ENCODE data around the gene DAAM1. TPM values are rescaled to one million over a fixed set of nuclear protein-coding genes. Genes with fewer than 3 reads are reported as not detected.

The DAAM1 gene
- total and polyA plus RNA-seq, 2 donors from 2014 or later = 5.3 to 47.8 TPM

DNA sequence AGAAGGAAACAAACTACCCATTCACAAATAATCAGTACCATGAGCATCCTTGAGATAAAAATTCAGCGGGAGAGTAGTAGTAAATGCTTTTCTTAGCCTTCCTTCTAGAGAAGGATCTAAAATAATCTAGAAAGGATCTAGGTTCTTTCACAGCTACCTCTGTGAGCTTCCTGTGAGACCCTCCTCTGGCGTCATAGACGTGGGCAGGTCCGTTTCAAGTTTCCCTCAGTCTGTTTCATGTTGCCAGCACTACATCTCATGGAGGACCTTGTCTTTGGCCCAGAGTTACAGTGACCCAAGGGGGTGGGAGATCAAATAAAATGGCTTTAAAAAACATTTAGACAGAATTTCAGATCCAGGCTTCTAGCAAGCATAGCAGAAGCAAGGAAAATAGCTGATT, 13.6 kb downstream of the DAAM1 start:
- Histone ChIP-seq H3K9ac (ENCODE audit: low read length in 3 of 3) (no peak overlapping the region), H3K27me3 (ENCODE audit: control insufficient read depth, insufficient read depth, low read length) (no peaks in the 10 kb centered on the region), H3K4me1 (ENCODE audit: control insufficient read depth in 2 of 3, insufficient read depth in 2 of 3, low read depth in 1 of 3, low read length in 3 of 3) (peaks cover 0 to 5% (median 0%) of the 10 kb centered on the region in 3 donors), H3K36me3 (ENCODE audit: control insufficient read depth in 2 of 3, insufficient read depth in 3 of 3, low read length in 3 of 3) (no peaks in the 10 kb centered on the region), H3K27ac (ENCODE audit: low read depth in 2 of 2, low read length in 2 of 2) (no peak overlapping the region), H3K4me3 (ENCODE audit: low read length in 3 of 3) (no peak overlapping the region), H3K9me3 (ENCODE audit: control insufficient read depth in 2 of 3, insufficient read depth in 1 of 3, low read length in 3 of 3) (no peaks in the 10 kb centered on the region)
- TF ChIP-seq, protein P1, sequence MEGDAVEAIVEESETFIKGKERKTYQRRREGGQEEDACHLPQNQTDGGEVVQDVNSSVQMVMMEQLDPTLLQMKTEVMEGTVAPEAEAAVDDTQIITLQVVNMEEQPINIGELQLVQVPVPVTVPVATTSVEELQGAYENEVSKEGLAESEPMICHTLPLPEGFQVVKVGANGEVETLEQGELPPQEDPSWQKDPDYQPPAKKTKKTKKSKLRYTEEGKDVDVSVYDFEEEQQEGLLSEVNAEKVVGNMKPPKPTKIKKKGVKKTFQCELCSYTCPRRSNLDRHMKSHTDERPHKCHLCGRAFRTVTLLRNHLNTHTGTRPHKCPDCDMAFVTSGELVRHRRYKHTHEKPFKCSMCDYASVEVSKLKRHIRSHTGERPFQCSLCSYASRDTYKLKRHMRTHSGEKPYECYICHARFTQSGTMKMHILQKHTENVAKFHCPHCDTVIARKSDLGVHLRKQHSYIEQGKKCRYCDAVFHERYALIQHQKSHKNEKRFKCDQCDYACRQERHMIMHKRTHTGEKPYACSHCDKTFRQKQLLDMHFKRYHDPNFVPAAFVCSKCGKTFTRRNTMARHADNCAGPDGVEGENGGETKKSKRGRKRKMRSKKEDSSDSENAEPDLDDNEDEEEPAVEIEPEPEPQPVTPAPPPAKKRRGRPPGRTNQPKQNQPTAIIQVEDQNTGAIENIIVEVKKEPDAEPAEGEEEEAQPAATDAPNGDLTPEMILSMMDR (IDR thresholded peaks at IDR 0.05; ENCODE audit: borderline replicate concordance, extremely low read depth, insufficient read depth) = no peak
- no peak for FAIRE-seq
- DNase-seq = peak in 3 of 5 donors; percentile 40 to 66 (median 58)
- intact Hi-C loops (cut with DNase I) = no loop called here

DNA sequence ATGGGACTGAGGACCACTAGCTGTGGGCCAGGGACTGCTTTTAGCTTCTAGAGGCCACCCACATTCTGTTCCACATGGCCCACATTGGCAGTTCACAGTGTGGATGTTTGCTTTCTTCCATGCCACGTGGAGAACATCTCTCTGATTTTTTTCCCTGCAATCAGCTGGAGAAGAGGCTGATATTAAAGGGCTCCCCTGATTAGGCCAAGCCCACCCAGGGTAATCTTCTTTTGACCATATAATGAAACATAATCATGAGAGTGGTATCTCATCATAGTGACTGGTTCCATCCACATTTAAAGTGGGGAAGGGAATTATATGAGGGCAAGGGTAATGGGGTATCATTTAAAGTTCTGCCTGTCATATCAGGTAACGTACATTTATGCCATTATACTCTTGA, 15.8 kb downstream of the DAAM1 start:
- no peak overlapping the region for H3K9ac ChIP-seq (ENCODE audit: low read length in 3 of 3)
- FAIRE-seq = no peak
- no peak for DNase-seq
- intact Hi-C loops (cut with DNase I) = no loop called here
- H3K4me1 ChIP-seq (ENCODE audit: control insufficient read depth in 2 of 3, insufficient read depth in 2 of 3, low read depth in 1 of 3, low read length in 3 of 3) = peaks cover 0 to 5% (median 0%) of the 10 kb centered on the region in 3 donors
- no peaks in the 10 kb centered on the region for H3K9me3 ChIP-seq (ENCODE audit: control insufficient read depth in 2 of 3, insufficient read depth in 1 of 3, low read length in 3 of 3)
- no peaks in the 10 kb centered on the region for H3K27me3 ChIP-seq (ENCODE audit: control insufficient read depth, insufficient read depth, low read length)
- no peaks in the 10 kb centered on the region for H3K36me3 ChIP-seq (ENCODE audit: control insufficient read depth in 2 of 3, insufficient read depth in 3 of 3, low read length in 3 of 3)
- TF ChIP-seq, protein P1 (IDR thresholded peaks at IDR 0.05; ENCODE audit: borderline replicate concordance, extremely low read depth, insufficient read depth) = no peak
- H3K4me3 ChIP-seq (ENCODE audit: low read length in 3 of 3) = no peak overlapping the region
- H3K27ac ChIP-seq (ENCODE audit: low read depth in 2 of 2, low read length in 2 of 2) = no peak overlapping the region

DNA sequence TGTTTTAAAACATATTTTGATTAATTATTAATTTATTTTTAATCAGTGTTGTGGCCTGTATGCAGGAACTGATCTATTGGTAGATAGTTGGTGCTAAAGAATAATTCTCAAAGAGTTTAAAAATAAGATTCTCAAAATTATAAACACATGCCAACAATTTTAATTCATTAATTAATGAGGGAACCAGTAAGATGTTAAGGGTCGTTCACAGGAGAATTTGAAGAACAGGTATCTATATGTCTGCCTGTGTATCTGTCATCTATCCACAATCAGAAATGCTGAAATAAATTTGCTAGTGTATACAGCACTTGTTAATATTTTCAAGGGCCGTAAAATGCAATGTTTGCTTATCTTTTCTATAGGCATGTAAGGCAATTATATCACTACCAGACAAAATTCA, 18.4 kb downstream of the DAAM1 start:
- Histone ChIP-seq H3K27ac (ENCODE audit: low read depth in 2 of 2, low read length in 2 of 2) (no peak overlapping the region), H3K36me3 (ENCODE audit: control insufficient read depth in 2 of 3, insufficient read depth in 3 of 3, low read length in 3 of 3) (no peaks in the 10 kb centered on the region), H3K4me1 (ENCODE audit: control insufficient read depth in 2 of 3, insufficient read depth in 2 of 3, low read depth in 1 of 3, low read length in 3 of 3) (peaks cover 0 to 7% (median 2%) of the 10 kb centered on the region in 3 donors), H3K9me3 (ENCODE audit: control insufficient read depth in 2 of 3, insufficient read depth in 1 of 3, low read length in 3 of 3) (no peaks in the 10 kb centered on the region), H3K27me3 (ENCODE audit: control insufficient read depth, insufficient read depth, low read length) (no peaks in the 10 kb centered on the region), H3K9ac (ENCODE audit: low read length in 3 of 3) (no peak overlapping the region), H3K4me3 (ENCODE audit: low read length in 3 of 3) (no peak overlapping the region)
- DNase-seq (no peak), FAIRE-seq (no peak)
- intact Hi-C loops (cut with DNase I) = no loop called here
- TF ChIP-seq, protein P1 (IDR thresholded peaks at IDR 0.05; ENCODE audit: borderline replicate concordance, extremely low read depth, insufficient read depth) = no peak

DNA sequence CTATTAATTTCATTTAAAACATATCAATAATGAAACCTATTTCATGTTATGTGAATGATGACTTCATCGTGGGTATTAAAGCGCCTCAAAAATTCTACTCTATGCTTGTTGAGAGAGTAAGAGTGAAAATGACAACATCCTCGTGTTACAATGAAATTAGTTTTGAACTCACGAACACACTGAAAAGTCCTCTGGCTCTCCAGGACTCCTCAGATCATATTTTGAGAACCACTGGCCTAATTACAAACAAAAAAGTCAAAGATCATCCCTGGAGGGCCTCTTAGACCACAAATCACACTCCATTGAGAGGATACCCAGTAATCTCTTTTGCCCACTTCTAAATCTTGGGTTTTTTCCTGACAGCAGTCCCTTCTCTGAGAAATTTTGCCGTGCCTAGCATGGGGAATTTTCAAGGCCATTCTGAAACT, 19.1 kb downstream of the DAAM1 start:
- Histone ChIP-seq H3K9me3 (ENCODE audit: control insufficient read depth in 2 of 3, insufficient read depth in 1 of 3, low read length in 3 of 3) (no peaks in the 10 kb centered on the region), H3K4me3 (ENCODE audit: low read length in 3 of 3) (no peak overlapping the region), H3K27ac (ENCODE audit: low read depth in 2 of 2, low read length in 2 of 2) (no peak overlapping the region), H3K27me3 (ENCODE audit: control insufficient read depth, insufficient read depth, low read length) (no peaks in the 10 kb centered on the region), H3K4me1 (ENCODE audit: control insufficient read depth in 2 of 3, insufficient read depth in 2 of 3, low read depth in 1 of 3, low read length in 3 of 3) (peaks cover 0 to 7% (median 2%) of the 10 kb centered on the region in 3 donors), H3K36me3 (ENCODE audit: control insufficient read depth in 2 of 3, insufficient read depth in 3 of 3, low read length in 3 of 3) (no peaks in the 10 kb centered on the region), H3K9ac (ENCODE audit: low read length in 3 of 3) (no peak overlapping the region)
- TF ChIP-seq, protein P1 (IDR thresholded peaks at IDR 0.05; ENCODE audit: borderline replicate concordance, extremely low read depth, insufficient read depth) = no peak
- intact Hi-C loops (cut with DNase I) = no loop called here
- no peak for FAIRE-seq
- DNase-seq = no peak
